ENCODE measurements around the gene SLC26A1. TPM values are rescaled to one million over a fixed set of nuclear protein-coding genes. Genes with fewer than 3 reads are reported as not detected.
"Not testable (repeated sequence)": the region's sequence is repeated elsewhere in the genome, so short reads cannot be mapped to it uniquely, and the experiment has no call there.

Gene SLC26A1
- total and polyA plus RNA-seq, 2 donors (not counting 3 experiments of a cell fraction or from before 2014, with no cell fraction given): 0.10 TPM; not detected in 1

GRCh38 chr4:978957-979701 is 14.1 kb downstream of the SLC26A1 start:
- TF ChIP-seq POLR2AphosphoS5 (IDR thresholded peaks at IDR 0.05; ENCODE audit: insufficient read depth, low read depth, low read length) (peak; percentile 12), FOS (IDR thresholded peaks at IDR 0.05; ENCODE audit: borderline replicate concordance, insufficient read depth, low read length) (no peak), GATA2 (IDR thresholded peaks at IDR 0.05; ENCODE audit: insufficient read depth, insufficient read length, low read depth, low read length) (peak; percentile 37)
- no TSS peak for BruUV-seq (replicated peaks)
- intact Hi-C loops (cut with micrococcal nuclease) (no loop called here), dilution Hi-C loops (cut with MboI; ENCODE audit: extremely low pct_ligation_motif_present, low sequenced_read_pairs) (no loop called here)
- Histone ChIP-seq H3K27ac (ENCODE audit: insufficient read depth, low read depth, low read length) (peak overlapping the region; percentile 5), H4K20me1 (replicated peaks; ENCODE audit: control insufficient read depth, extremely low read depth, insufficient read depth, low read length) (no peaks in the 10 kb centered on the region), H2AFZ (ENCODE audit: low read depth, low read length) (peak overlapping the region; percentile 76), H3K9me3 (replicated peaks; ENCODE audit: control insufficient read depth, insufficient read depth, low read length) (no peaks in the 10 kb centered on the region), H3K4me1 (ENCODE audit: control insufficient read depth, extremely low read depth, insufficient read depth, low read length) (peaks cover 11% of the 10 kb centered on the region), H3K9ac (replicated peaks; ENCODE audit: extremely low read depth, insufficient read depth, low read length) (peak overlapping the region; percentile 12), H3K36me3 (ENCODE audit: control insufficient read depth in 2 of 2, extremely low read depth in 1 of 2, insufficient read depth in 2 of 2, low read length in 2 of 2) (no peaks in the 10 kb centered on the region), H3K4me3 (replicated peaks in 1 of 3; ENCODE audit: insufficient read depth in 1 of 3, low read depth in 1 of 3, low read length in 3 of 3) (peak overlapping the region in 1 of 3 experiments; percentile 12), H3K79me2 (ENCODE audit: control insufficient read depth, insufficient read depth, low read length) (no peaks in the 10 kb centered on the region), H3K9me1 (replicated peaks; ENCODE audit: control insufficient read depth, extremely low read depth, insufficient read depth, low read length) (no peaks in the 10 kb centered on the region), H3K4me2 (ENCODE audit: insufficient read depth, low read length) (peak overlapping the region; percentile 43), H3K27me3 (ENCODE audit: control insufficient read depth in 2 of 2, insufficient read depth in 2 of 2, low read length in 2 of 2) (no peaks in the 10 kb centered on the region)
- FAIRE-seq: peak; percentile 79
- POLR2A ChIA-PET: no interaction called here
- CTCF ChIA-PET: interaction anchor here (0.8 to 2.1 kb wide), 2 partner anchors 8 to 13 kb away, joined by 3 to 8 read pairs; partner anchors contain the start of gene IDUA
- DNase-seq (ENCODE audit: low read depth, low spot score): peak; percentile 43

GRCh38 chr4:976016-976415 is 17.2 kb downstream of the SLC26A1 start:
- POLR2A ChIA-PET; H2AFZ ChIP-seq (ENCODE audit: low read depth, low read length); FAIRE-seq; H3K9me3 ChIP-seq (replicated peaks; ENCODE audit: control insufficient read depth, insufficient read depth, low read length); DNase-seq (ENCODE audit: low read depth, low spot score); H3K36me3 ChIP-seq (ENCODE audit: control insufficient read depth in 2 of 2, extremely low read depth in 1 of 2, insufficient read depth in 2 of 2, low read length in 2 of 2); H3K79me2 ChIP-seq (ENCODE audit: control insufficient read depth, insufficient read depth, low read length); H3K27ac ChIP-seq (ENCODE audit: insufficient read depth, low read depth, low read length); H3K27me3 ChIP-seq (ENCODE audit: control insufficient read depth in 2 of 2, insufficient read depth in 2 of 2, low read length in 2 of 2); H4K20me1 ChIP-seq (replicated peaks; ENCODE audit: control insufficient read depth, extremely low read depth, insufficient read depth, low read length); dilution Hi-C loops (cut with MboI; ENCODE audit: extremely low pct_ligation_motif_present, low sequenced_read_pairs); BruUV-seq (replicated peaks); intact Hi-C loops (cut with micrococcal nuclease); CTCF ChIA-PET; H3K9ac ChIP-seq (replicated peaks; ENCODE audit: extremely low read depth, insufficient read depth, low read length); H3K9me1 ChIP-seq (replicated peaks; ENCODE audit: control insufficient read depth, extremely low read depth, insufficient read depth, low read length); H3K4me3 ChIP-seq (replicated peaks in 1 of 3; ENCODE audit: insufficient read depth in 1 of 3, low read depth in 1 of 3, low read length in 3 of 3); H3K4me2 ChIP-seq (ENCODE audit: insufficient read depth, low read length): not testable (repeated sequence)
- H3K4me1 ChIP-seq (ENCODE audit: control insufficient read depth, extremely low read depth, insufficient read depth, low read length): peaks cover 22% of the 10 kb centered on the region

Measured in endothelial cell of umbilical vein (primary cell).